OCI-LY7 (cell line): Measurements from ENCODE around the gene C8A. TPM values are rescaled to one million over a fixed set of nuclear protein-coding genes. Genes with fewer than 3 reads are reported as not detected.

ENCODE experiments used
- BruUV-seq: library from RNA; stranded (reverse); fragments of 400-500 nt; replicated peaks from 2 replicates; lab custom pipeline; 2021; lab: Mats Ljungman, UMichigan
- CTCF ChIA-PET: fragments of 300-600 bp; sonication (Branson Sonifier 250); formaldehyde crosslinking; loops from one replicate; lab custom pipeline; 2022; ENCODE audit warnings: antibody characterized with exemption; ENCODE audit not compliant: unreplicated experiment; lab: Charles Lee
- POLR2A ChIA-PET: fragments of 300-600 bp; sonication (Branson Sonifier 250); formaldehyde crosslinking; loops from one replicate; lab custom pipeline; 2022; ENCODE audit warnings: antibody characterized with exemption; lab: Charles Lee
- DNase-seq: peaks from one replicate; pipeline ENCODE4 v3.0.0-alpha.2; 2015; ENCODE audit warnings: low spot score
- H2AFZ ChIP-seq: fragments of 200-600 bp; sonication (generic), shearing (Covaris generic); 2 replicates; pipeline ENCODE4 v1.6.1; 2014; ENCODE audit warnings: mild to moderate bottlenecking, antibody characterized with exemption, low read length, moderate library complexity
- H3K27ac ChIP-seq: fragments of 200-600 bp; sonication (generic); 2 replicates; pipeline ENCODE4 v1.5.1; 2014; ENCODE audit warnings: mixed run types, low read depth, mild to moderate bottlenecking, moderate library complexity, low read length, inconsistent platforms; ENCODE audit not compliant: poor library complexity, severe bottlenecking
- H3K36me3 ChIP-seq: fragments of 200-600 bp; sonication (generic); 2 replicates; pipeline ENCODE4 v1.6.1; 2014; ENCODE audit warnings: mild to moderate bottlenecking, antibody characterized with exemption, low read length, moderate library complexity, mixed read lengths; ENCODE audit not compliant: insufficient read depth
- H3K4me1 ChIP-seq: fragments of 200-600 bp; sonication (generic); 2 replicates; pipeline ENCODE4 v1.5.1; 2014; ENCODE audit warnings: mild to moderate bottlenecking, low read length; ENCODE audit not compliant: insufficient read depth, poor library complexity, severe bottlenecking
- H3K4me2 ChIP-seq: fragments of 200-600 bp; sonication (generic); 2 replicates; pipeline ENCODE4 v1.6.1; 2014; ENCODE audit warnings: mild to moderate bottlenecking, low read length
- H3K4me3 ChIP-seq: fragments of 200-600 bp; sonication (generic); 2 replicates; pipeline ENCODE4 v1.5.1; 2014; ENCODE audit warnings: mild to moderate bottlenecking, low read depth, low read length; ENCODE audit not compliant: poor library complexity, severe bottlenecking
- H3K79me2 ChIP-seq: fragments of 200-600 bp; sonication (generic); 2 replicates; pipeline ENCODE4 v1.6.1; 2016; ENCODE audit warnings: low read depth, mild to moderate bottlenecking, low read length, moderate library complexity, mixed read lengths; ENCODE audit not compliant: insufficient read depth
- H3K9me2 ChIP-seq: fragments of 200-600 bp; sonication (generic); 2 replicates; pipeline ENCODE4 v1.6.1; 2016; ENCODE audit warnings: mild to moderate bottlenecking, low read length, mixed read lengths; ENCODE audit not compliant: insufficient read depth
- H3K9me3 ChIP-seq: fragments of 200-600 bp; sonication (generic); 2 replicates; pipeline ENCODE4 v1.6.1; 2014; ENCODE audit warnings: mild to moderate bottlenecking, mixed run types, low read length, mixed read lengths
- H4K20me1 ChIP-seq: fragments of 200-600 bp; sonication (generic); 2 replicates; pipeline ENCODE4 v1.6.1; 2014; ENCODE audit warnings: mild to moderate bottlenecking, antibody characterized with exemption, low read length, moderate library complexity, mixed read lengths; ENCODE audit not compliant: insufficient read depth
- CTCF ChIP-seq: fragments of 200-600 bp; sonication (generic); conservative IDR thresholded peaks from 2 replicates; pipeline ENCODE4 v1.5.1; 2014; ENCODE audit warnings: mild to moderate bottlenecking, antibody characterized with exemption, low read length, moderate library complexity, mixed read lengths
- EZH2phosphoT487 ChIP-seq: fragments of 200-600 bp; sonication (generic); IDR thresholded peaks from 2 replicates; pipeline ENCODE4 v1.6.1; 2018; ENCODE audit warnings: low read depth, borderline replicate concordance, mild to moderate bottlenecking, mixed run types, antibody characterized with exemption, low read length, moderate library complexity, mixed read lengths
- intact Hi-C: fragments of 100-400 bp; cut with micrococcal nuclease; formaldehyde crosslinking; loops from one replicate; pipeline ENCODE4 v1.10.0; 2022; ENCODE audit not compliant: unreplicated experiment
- total RNA-seq, 2 experiments: library from RNA; depleted of rRNA in 1 of 2; stranded (reverse); fragments of >200 nt in 1 of 2; shearing (Covaris generic) in 1 of 2; gene quantifications; 2 replicates each; pipeline ENCODE4 v1.2.3, GENCODE V29; 2014 to 2022

The C8A gene
- total RNA-seq, 2 experiments from 2014 or later: not detected

- Histone ChIP-seq H2AFZ (no peak overlapping the region), H3K9me3 (no peaks in the 10 kb centered on the region), H3K27ac (no peak overlapping the region), H4K20me1 (no peaks in the 10 kb centered on the region), H3K79me2 (no peaks in the 10 kb centered on the region), H3K9me2 (no peaks in the 10 kb centered on the region), H3K36me3 (no peaks in the 10 kb centered on the region), H3K4me3 (no peak overlapping the region), H3K4me2 (no peak overlapping the region), H3K4me1 (no peaks in the 10 kb centered on the region)
- DNase-seq: no peak
- intact Hi-C loops: no loop called here
- CTCF ChIA-PET: no interaction called here
- TF ChIP-seq CTCF (no peak), EZH2phosphoT487 (no peak)
- POLR2A ChIA-PET: interaction anchor here (0.7 kb wide), 1 partner anchor 8 kb away, joined by 3 read pairs; no protein-coding TSS in a partner anchor
- no TSS peak for BruUV-seq
These were observed 70.6 kb downstream of the C8A start for GRCh38 chr1:56925193-56925592.

- BruUV-seq: no TSS peak
- Histone ChIP-seq H3K27ac (no peak overlapping the region), H3K4me3 (no peak overlapping the region), H3K4me2 (no peak overlapping the region), H3K9me2 (no peaks in the 10 kb centered on the region), H3K36me3 (no peaks in the 10 kb centered on the region), H4K20me1 (no peaks in the 10 kb centered on the region), H3K79me2 (no peaks in the 10 kb centered on the region), H2AFZ (no peak overlapping the region), H3K9me3 (no peaks in the 10 kb centered on the region), H3K4me1 (no peaks in the 10 kb centered on the region)
- DNase-seq: no peak
- ChIA-PET POLR2A (no interaction called here), CTCF (no interaction called here)
- TF ChIP-seq EZH2phosphoT487 (no peak), CTCF (no peak)
- intact Hi-C loops: no loop called here
These were observed 72.6 kb downstream of the C8A start for GRCh38 chr1:56927171-56927570.

GRCh38 chr1:56927986-56928385, 73.4 kb downstream of the C8A start:
- no peak for TF ChIP-seq CTCF
- TF ChIP-seq EZH2phosphoT487: no peak
- ChIA-PET CTCF (no interaction called here), POLR2A (no interaction called here)
- no peaks in the 10 kb centered on the region for H3K9me3 ChIP-seq
- no peaks in the 10 kb centered on the region for H3K79me2 ChIP-seq
- no peak overlapping the region for H3K4me2 ChIP-seq
- H3K27ac ChIP-seq: no peak overlapping the region
- no peak overlapping the region for H3K4me3 ChIP-seq
- no peak overlapping the region for H2AFZ ChIP-seq
- no peak for DNase-seq
- intact Hi-C loops: no loop called here
- BruUV-seq: no TSS peak
- no peaks in the 10 kb centered on the region for H3K4me1 ChIP-seq
- no peaks in the 10 kb centered on the region for H4K20me1 ChIP-seq
- H3K36me3 ChIP-seq: no peaks in the 10 kb centered on the region
- H3K9me2 ChIP-seq: no peaks in the 10 kb centered on the region
